IPS-18c (cell line): ENCODE data around the gene AHRR.

Experiments used
- H3K4me3 ChIP-seq: 2 replicates; pipeline ENCODE4 v1.7.0; 2013; ENCODE audit warnings: low read depth, mild to moderate bottlenecking, low read length, moderate library complexity; ENCODE audit not compliant: insufficient read depth
- H3K9me3 ChIP-seq: one replicate; pipeline ENCODE4 v1.6.1; 2013; ENCODE audit warnings: mild to moderate bottlenecking, low read length, moderate library complexity; ENCODE audit not compliant: control insufficient read depth, insufficient read depth

The AHRR gene

GRCh38 chr5:459562-460272, 138.2 kb downstream of the AHRR start:
- Histone ChIP-seq H3K9me3 (no peaks in the 10 kb centered on the region), H3K4me3 (no peak overlapping the region)

- Histone ChIP-seq H3K9me3 (no peaks in the 10 kb centered on the region), H3K4me3 (no peak overlapping the region)
These were observed 138.7 kb downstream of the AHRR start for GRCh38 chr5:460273-460625.

GRCh38 chr5:462051-462481, 140.6 kb downstream of the AHRR start:
- Histone ChIP-seq H3K9me3 (no peaks in the 10 kb centered on the region), H3K4me3 (no peak overlapping the region)

GRCh38 chr5:463301-463700, 141.8 kb downstream of the AHRR start:
- H3K4me3 ChIP-seq, result no peak overlapping the region
- H3K9me3 ChIP-seq, result no peaks in the 10 kb centered on the region

- Histone ChIP-seq H3K9me3 (no peaks in the 10 kb centered on the region), H3K4me3 (no peak overlapping the region)
These were observed 142.4 kb downstream of the AHRR start for GRCh38 chr5:463952-464351.

GRCh38 chr5:464446-464842, 142.9 kb downstream of the AHRR start:
- Histone ChIP-seq H3K4me3 (no peak overlapping the region), H3K9me3 (no peaks in the 10 kb centered on the region)

- H3K9me3 ChIP-seq, result no peaks in the 10 kb centered on the region
These were observed 143.5 kb downstream of the AHRR start for GRCh38 chr5:464843-465590.

GRCh38 chr5:465591-466403, 144.3 kb downstream of the AHRR start:
- no peaks in the 10 kb centered on the region for H3K9me3 ChIP-seq
- H3K4me3 ChIP-seq, result no peak overlapping the region

More at GRCh38 chr5:464843-465590, 143.5 kb downstream of the AHRR start:
- no peak overlapping the region for H3K4me3 ChIP-seq

GRCh38 chr5:466661-467310, 145.3 kb downstream of the AHRR start:
- Histone ChIP-seq H3K9me3 (no peaks in the 10 kb centered on the region), H3K4me3 (no peak overlapping the region)

GRCh38 chr5:468401-468800, 146.9 kb downstream of the AHRR start:
- H3K4me3 ChIP-seq, result no peak overlapping the region; the same call in 1 of the 2 replicates
- H3K9me3 ChIP-seq, result no peaks in the 10 kb centered on the region

GRCh38 chr5:469752-470483, 148.4 kb downstream of the AHRR start:
- H3K4me3 ChIP-seq, result no peak overlapping the region
- no peaks in the 10 kb centered on the region for H3K9me3 ChIP-seq

GRCh38 chr5:470961-471749, 149.6 kb downstream of the AHRR start:
- H3K4me3 ChIP-seq, result no peak overlapping the region
- no peaks in the 10 kb centered on the region for H3K9me3 ChIP-seq

GRCh38 chr5:471750-472058, 150.2 kb downstream of the AHRR start:
- H3K4me3 ChIP-seq, result peak overlapping the region; percentile 65; the same call in 1 of the 2 replicates
- no peaks in the 10 kb centered on the region for H3K9me3 ChIP-seq

GRCh38 chr5:472076-472655, 150.7 kb downstream of the AHRR start:
- no peaks in the 10 kb centered on the region for H3K9me3 ChIP-seq

GRCh38 chr5:472656-473550, 151.4 kb downstream of the AHRR start:
- Histone ChIP-seq H3K4me3 (peak overlapping the region; percentile 66), H3K9me3 (no peaks in the 10 kb centered on the region)

More at GRCh38 chr5:472076-472655, 150.7 kb downstream of the AHRR start:
- peak overlapping the region; percentile 65 for H3K4me3 ChIP-seq
